HG03378 (cell line): ENCODE measurements around the gene PID1.

Source experiments
- ATAC-seq: cut with Tn5 transposase; IDR thresholded peaks from one replicate; pipeline ENCODE4 v1.9.1; 2021; ENCODE audit warnings: mild to moderate bottlenecking, moderate library complexity; ENCODE audit not compliant: unreplicated experiment

Gene PID1

GRCh38 chr2:229037621-229038020, 233.5 kb downstream of the PID1 start:
- no peak for ATAC-seq

DNA sequence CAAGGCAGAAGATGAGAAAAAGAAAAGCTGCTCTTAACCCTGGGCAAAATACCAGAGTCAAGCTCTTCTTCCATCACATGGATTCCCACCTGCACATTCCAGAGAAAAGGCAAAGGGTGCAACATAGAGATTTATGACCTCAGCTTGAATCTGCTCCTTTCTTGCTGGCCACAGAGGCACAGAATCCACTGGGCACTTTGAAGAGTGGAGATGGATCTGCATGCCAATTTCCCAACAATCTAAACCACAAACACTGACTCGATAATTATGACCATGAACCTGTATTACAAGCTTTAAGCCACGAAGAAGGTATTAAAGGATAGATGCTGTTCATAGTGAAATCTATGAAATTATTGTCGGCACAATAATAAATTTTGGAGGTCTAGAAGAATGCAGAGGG, 237.3 kb downstream of the PID1 start:
- no peak for ATAC-seq

DNA sequence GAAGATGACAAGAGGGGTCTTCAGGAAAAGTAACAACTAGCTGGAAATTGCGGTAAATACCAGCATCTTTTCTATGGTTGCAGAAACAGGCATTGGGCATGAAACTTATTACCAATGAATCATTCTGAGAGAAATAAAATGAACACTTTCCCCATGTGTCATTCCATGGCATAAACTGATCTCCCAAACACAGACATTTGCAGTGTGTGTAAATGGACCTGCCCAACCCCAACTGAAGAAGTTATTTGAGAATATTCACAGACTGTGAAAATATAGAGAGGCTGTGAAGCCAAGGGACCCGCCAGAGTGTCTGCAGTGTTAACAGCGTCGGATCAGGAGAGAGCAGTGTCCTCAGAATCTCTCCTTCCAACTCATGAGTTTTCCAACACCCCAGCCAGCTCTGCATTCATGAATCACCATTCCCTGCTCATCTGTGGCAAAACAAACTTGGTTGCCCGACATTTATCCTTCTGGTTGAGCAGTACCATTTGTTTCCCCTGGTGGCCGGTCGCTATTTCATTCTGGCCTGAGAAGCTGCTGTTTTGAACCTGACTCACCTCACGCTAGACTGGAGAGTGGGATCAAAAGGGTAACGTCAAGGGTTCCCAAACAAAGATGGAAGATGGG, 238.4 kb downstream of the PID1 start:
- ATAC-seq: no peak

GRCh38 chr2:229027353-229028105, 243.6 kb downstream of the PID1 start:
- no peak for ATAC-seq

DNA sequence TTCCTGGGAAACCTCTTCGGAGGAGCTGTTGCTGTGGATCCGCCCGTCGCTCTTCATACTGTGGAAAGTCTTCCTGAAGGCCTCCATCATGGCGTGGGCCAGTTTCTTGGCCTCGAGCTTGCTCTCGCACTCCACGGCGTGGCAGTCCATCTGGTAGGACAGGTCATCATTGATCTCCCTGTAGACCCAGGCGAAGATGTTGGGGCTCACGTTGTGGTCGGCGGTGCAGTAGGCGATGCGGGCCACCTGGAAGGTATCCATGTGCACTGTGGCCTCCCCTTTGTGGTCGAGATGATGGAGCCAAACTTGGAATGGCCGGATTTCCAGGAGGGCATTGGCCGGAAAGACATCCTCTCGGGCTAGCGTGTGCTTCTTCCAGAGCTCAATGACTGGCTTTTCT, 245.4 kb downstream of the PID1 start:
- no peak for ATAC-seq

- no peak for ATAC-seq
Observed at GRCh38 chr2:229022652-229023051, 248.4 kb downstream of the PID1 start.

- ATAC-seq: no peak
Observed at GRCh38 chr2:229022071-229022470, 249.0 kb downstream of the PID1 start.

- no peak for ATAC-seq
Observed at GRCh38 chr2:229009816-229010215, 261.3 kb downstream of the PID1 start.

- ATAC-seq: no peak
Observed at GRCh38 chr2:229003256-229003655, 267.8 kb downstream of the PID1 start.

- ATAC-seq: no peak
Observed at GRCh38 chr2:229001196-229001595, 269.9 kb downstream of the PID1 start.

GRCh38 chr2:228999326-228999725, 271.8 kb downstream of the PID1 start:
- ATAC-seq: no peak

- ATAC-seq: no peak
Observed at GRCh38 chr2:228988786-228989185, 282.3 kb downstream of the PID1 start.

DNA sequence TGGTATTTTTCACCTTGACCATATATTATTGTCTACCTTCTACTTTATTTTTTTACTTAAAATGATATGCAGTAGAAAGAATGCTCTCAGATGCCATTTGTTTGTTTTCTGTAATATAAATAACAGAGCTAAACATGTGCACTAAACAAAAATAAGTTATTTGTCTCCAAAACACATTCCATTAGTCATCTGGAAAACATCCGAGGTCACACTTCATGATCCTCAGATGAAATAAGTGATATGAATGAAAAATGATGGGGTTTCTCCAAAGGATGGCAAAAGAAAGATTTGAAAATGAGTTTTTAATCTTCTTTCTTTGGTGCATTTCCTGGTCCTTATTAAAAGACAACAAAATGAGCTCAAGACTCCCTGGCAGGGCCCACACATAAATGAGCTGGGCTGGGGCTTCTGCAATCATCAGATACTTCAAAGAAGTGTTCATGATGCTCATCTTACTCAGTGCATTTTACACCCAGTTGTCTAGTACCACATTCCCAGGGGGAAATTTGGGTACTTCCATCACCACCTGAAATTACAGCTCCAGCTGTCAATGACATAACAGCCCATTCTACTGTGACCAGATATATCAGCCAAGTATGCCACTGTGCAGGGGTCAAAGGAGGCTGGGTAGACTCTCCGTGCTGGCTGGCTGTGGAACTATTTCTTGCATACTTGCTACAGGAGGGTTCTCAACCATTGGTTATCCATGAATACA, 283.5 kb downstream of the PID1 start:
- ATAC-seq: no peak

- no peak for ATAC-seq
Observed at GRCh38 chr2:228986961-228987360, 284.1 kb downstream of the PID1 start.

GRCh38 chr2:228983700-228984099, 287.4 kb downstream of the PID1 start:
- no peak for ATAC-seq

- no peak for ATAC-seq
Observed at GRCh38 chr2:228974169-228974568, 296.9 kb downstream of the PID1 start.
